Dendritic cell treated with granulocyte-macrophage colony-stimulating factor and Interleukin-4, amounts not matched to agents 40 ng/mL and 50 ng/mL, for 4 days (primary cell): ENCODE results near the gene ZNF566.

Experiments used
- H3K27ac Mint-ChIP-seq: one replicate; pipeline ENCODE4 v1.8.0; 2022; ENCODE audit warnings: mild to moderate bottlenecking, mixed read lengths
- H3K27me3 Mint-ChIP-seq: one replicate; pipeline ENCODE4 v1.8.0; 2022; ENCODE audit warnings: mild to moderate bottlenecking, mixed read lengths
- H3K36me3 Mint-ChIP-seq: one replicate; pipeline ENCODE4 v1.8.0; 2022; ENCODE audit warnings: low read depth, mixed read lengths
- H3K4me1 Mint-ChIP-seq: one replicate; pipeline ENCODE4 v1.8.0; 2022; ENCODE audit warnings: low read depth, mixed read lengths
- H3K4me3 Mint-ChIP-seq: one replicate; pipeline ENCODE4 v1.8.0; 2022; ENCODE audit warnings: mild to moderate bottlenecking, moderate library complexity, mixed read lengths
- H3K9me3 Mint-ChIP-seq: one replicate; pipeline ENCODE4 v1.8.0; 2022; ENCODE audit warnings: mixed read lengths
- intact Hi-C: fragments of 100-400 bp; cut with micrococcal nuclease; formaldehyde crosslinking; loops from one replicate; pipeline ENCODE4 v1.15.0; 2022

ZNF566 gene

GRCh38 chr19:36489920-36490415, 607 bp upstream of the ZNF566 start:
- Mint-ChIP-seq H3K27me3 (no peaks in the 10 kb centered on the region), H3K4me3 (peak overlapping the region; percentile 99), H3K27ac (peak overlapping the region; percentile 94), H3K4me1 (peaks cover 27% of the 10 kb centered on the region), H3K36me3 (peaks cover 42% of the 10 kb centered on the region), H3K9me3 (peaks cover 37% of the 10 kb centered on the region)
- intact Hi-C loops, result loop anchor here (1.0 to 2.0 kb wide), 3 partner anchors 38 to 587 kb away; partner anchors contain the start of genes ZFP14 and ZNF260

- H3K36me3 Mint-ChIP-seq, result peaks cover 50% of the 10 kb centered on the region
- H3K4me1 Mint-ChIP-seq, result peaks cover 27% of the 10 kb centered on the region
Measured at GRCh38 chr19:36488846-36489117, 579 bp downstream of the ZNF566 start.

GRCh38 chr19:36488118-36488845, 1.1 kb downstream of the ZNF566 start:
- intact Hi-C loops, result loop anchor here (2.0 kb wide), 2 partner anchors 109 to 589 kb away; partner anchors contain the start of gene ZFP14
- Mint-ChIP-seq H3K4me3 (peak overlapping the region; percentile 99), H3K36me3 (peaks cover 55% of the 10 kb centered on the region), H3K27me3 (no peaks in the 10 kb centered on the region), H3K4me1 (peaks cover 27% of the 10 kb centered on the region), H3K9me3 (peaks cover 41% of the 10 kb centered on the region), H3K27ac (peak overlapping the region; percentile 94)

More at GRCh38 chr19:36488846-36489117, 579 bp downstream of the ZNF566 start:
- no peaks in the 10 kb centered on the region for H3K27me3 Mint-ChIP-seq
- intact Hi-C loops, result loop anchor here (1.0 to 2.0 kb wide), 3 partner anchors 40 to 588 kb away; partner anchors contain the start of genes ZFP14 and ZNF260
- peak overlapping the region; percentile 99 for H3K4me3 Mint-ChIP-seq
- peak overlapping the region; percentile 94 for H3K27ac Mint-ChIP-seq
- peaks cover 39% of the 10 kb centered on the region for H3K9me3 Mint-ChIP-seq

GRCh38 chr19:36483653-36484052, 5.7 kb downstream of the ZNF566 start:
- H3K4me1 Mint-ChIP-seq, result peaks cover 15% of the 10 kb centered on the region
- intact Hi-C loops, result no loop called here
- H3K27ac Mint-ChIP-seq, result no peak overlapping the region
- H3K4me3 Mint-ChIP-seq, result no peak overlapping the region
- H3K36me3 Mint-ChIP-seq, result peaks cover 62% of the 10 kb centered on the region
- no peaks in the 10 kb centered on the region for H3K27me3 Mint-ChIP-seq
- H3K9me3 Mint-ChIP-seq, result peaks cover 74% of the 10 kb centered on the region

GRCh38 chr19:36482876-36483275, 6.5 kb downstream of the ZNF566 start:
- Mint-ChIP-seq H3K4me3 (no peak overlapping the region), H3K9me3 (peaks cover 82% of the 10 kb centered on the region), H3K27ac (no peak overlapping the region), H3K4me1 (peaks cover 8% of the 10 kb centered on the region), H3K27me3 (no peaks in the 10 kb centered on the region), H3K36me3 (peaks cover 68% of the 10 kb centered on the region)
- intact Hi-C loops, result no loop called here

GRCh38 chr19:36460046-36460445, 29.3 kb downstream of the ZNF566 start:
- intact Hi-C loops, result no loop called here
- H3K9me3 Mint-ChIP-seq, result peaks cover 58% of the 10 kb centered on the region
- no peaks in the 10 kb centered on the region for H3K4me1 Mint-ChIP-seq
- H3K36me3 Mint-ChIP-seq, result peaks cover 69% of the 10 kb centered on the region
- no peaks in the 10 kb centered on the region for H3K27me3 Mint-ChIP-seq
- H3K4me3 Mint-ChIP-seq, result no peak overlapping the region
- no peak overlapping the region for H3K27ac Mint-ChIP-seq

GRCh38 chr19:36456831-36457230, 32.5 kb downstream of the ZNF566 start:
- no peaks in the 10 kb centered on the region for H3K4me1 Mint-ChIP-seq
- peaks cover 71% of the 10 kb centered on the region for H3K9me3 Mint-ChIP-seq
- H3K36me3 Mint-ChIP-seq, result peaks cover 76% of the 10 kb centered on the region
- H3K27ac Mint-ChIP-seq, result no peak overlapping the region
- intact Hi-C loops, result no loop called here
- H3K4me3 Mint-ChIP-seq, result no peak overlapping the region
- no peaks in the 10 kb centered on the region for H3K27me3 Mint-ChIP-seq

- Mint-ChIP-seq H3K27me3 (no peaks in the 10 kb centered on the region), H3K4me3 (no peak overlapping the region), H3K27ac (no peak overlapping the region), H3K4me1 (no peaks in the 10 kb centered on the region), H3K36me3 (peaks cover 54% of the 10 kb centered on the region), H3K9me3 (peaks cover 80% of the 10 kb centered on the region)
- intact Hi-C loops, result no loop called here
Measured at GRCh38 chr19:36449059-36449670, 40.2 kb downstream of the ZNF566 start.

GRCh38 chr19:36441339-36441738, 48.0 kb downstream of the ZNF566 start:
- H3K27ac Mint-ChIP-seq, result no peak overlapping the region
- H3K27me3 Mint-ChIP-seq, result no peaks in the 10 kb centered on the region
- intact Hi-C loops, result no loop called here
- H3K4me1 Mint-ChIP-seq, result no peaks in the 10 kb centered on the region
- H3K4me3 Mint-ChIP-seq, result no peak overlapping the region
- no peaks in the 10 kb centered on the region for H3K36me3 Mint-ChIP-seq
- H3K9me3 Mint-ChIP-seq, result peaks cover 76% of the 10 kb centered on the region

- H3K36me3 Mint-ChIP-seq, result no peaks in the 10 kb centered on the region
- intact Hi-C loops, result no loop called here
- H3K27me3 Mint-ChIP-seq, result no peaks in the 10 kb centered on the region
- peaks cover 72% of the 10 kb centered on the region for H3K9me3 Mint-ChIP-seq
- H3K27ac Mint-ChIP-seq, result no peak overlapping the region
- H3K4me1 Mint-ChIP-seq, result no peaks in the 10 kb centered on the region
- no peak overlapping the region for H3K4me3 Mint-ChIP-seq
Measured at GRCh38 chr19:36436531-36436930, 52.8 kb downstream of the ZNF566 start.

GRCh38 chr19:36423925-36424324, 65.4 kb downstream of the ZNF566 start:
- peaks cover 59% of the 10 kb centered on the region for H3K9me3 Mint-ChIP-seq
- no peak overlapping the region for H3K27ac Mint-ChIP-seq
- H3K27me3 Mint-ChIP-seq, result peaks cover 33% of the 10 kb centered on the region
- H3K36me3 Mint-ChIP-seq, result no peaks in the 10 kb centered on the region
- H3K4me1 Mint-ChIP-seq, result no peaks in the 10 kb centered on the region
- H3K4me3 Mint-ChIP-seq, result no peak overlapping the region
- intact Hi-C loops, result no loop called here

GRCh38 chr19:36421749-36422481, 67.4 kb downstream of the ZNF566 start:
- intact Hi-C loops, result no loop called here
- peak overlapping the region; percentile 49 for H3K4me3 Mint-ChIP-seq
- H3K27ac Mint-ChIP-seq, result no peak overlapping the region

GRCh38 chr19:36420961-36421748, 68.2 kb downstream of the ZNF566 start:
- Mint-ChIP-seq H3K9me3 (peaks cover 40% of the 10 kb centered on the region), H3K27ac (no peak overlapping the region), H3K36me3 (peaks cover 20% of the 10 kb centered on the region), H3K4me3 (peak overlapping the region; percentile 49), H3K27me3 (peaks cover 33% of the 10 kb centered on the region), H3K4me1 (peaks cover 15% of the 10 kb centered on the region)
- intact Hi-C loops, result no loop called here

More at GRCh38 chr19:36421749-36422481, 67.4 kb downstream of the ZNF566 start:
- H3K9me3 Mint-ChIP-seq, result peaks cover 48% of the 10 kb centered on the region
- peaks cover 33% of the 10 kb centered on the region for H3K27me3 Mint-ChIP-seq
- peaks cover 19% of the 10 kb centered on the region for H3K36me3 Mint-ChIP-seq
- peaks cover 15% of the 10 kb centered on the region for H3K4me1 Mint-ChIP-seq
